HG03066 (cell line): ENCODE results near the gene HLA-B.
"Not testable (repeated sequence)": the region's sequence is repeated elsewhere in the genome, so short reads cannot be mapped to it uniquely, and the experiment has no call there.

Source experiments
- ATAC-seq: cut with Tn5 transposase; IDR thresholded peaks from one replicate; pipeline ENCODE4 v1.9.1; 2021; ENCODE audit warnings: low read depth; ENCODE audit not compliant: unreplicated experiment

The HLA-B gene

GRCh38 chr6:31356946-31357466 lies at the start of gene HLA-B:
HLA-B (minus strand) TSS chr6:31357179; CDS start chr6:31357158, 21 bp downstream.
- peak; percentile 69 for ATAC-seq

- ATAC-seq, result no peak
These were observed 49.0 kb upstream of the HLA-B start for GRCh38 chr6:31405996-31406395.

GRCh38 chr6:31404061-31404364 lies 47.0 kb upstream of the HLA-B start:
- ATAC-seq, result not testable (repeated sequence)

- ATAC-seq, result peak; percentile 59
These were observed 46.5 kb upstream of the HLA-B start, which contains the start of gene MICA for GRCh38 chr6:31403283-31404060. MICA (plus strand) TSS chr6:31403595; CDS start chr6:31403633, 38 bp downstream.

- ATAC-seq, result peak; percentile 4
These were observed 45.6 kb upstream of the HLA-B start for GRCh38 chr6:31402324-31403282.

GRCh38 chr6:31401403-31401802 lies 44.4 kb upstream of the HLA-B start:
- no peak for ATAC-seq

- no peak for ATAC-seq
These were observed 43.7 kb upstream of the HLA-B start for GRCh38 chr6:31400467-31401289.

- ATAC-seq, result no peak
These were observed 42.8 kb upstream of the HLA-B start for GRCh38 chr6:31399589-31400466.

GRCh38 chr6:31397901-31398525 lies 41.0 kb upstream of the HLA-B start:
- no peak for ATAC-seq

- ATAC-seq, result not testable (repeated sequence)
These were observed 40.1 kb upstream of the HLA-B start for GRCh38 chr6:31397153-31397499.

GRCh38 chr6:31396422-31397152 lies 39.6 kb upstream of the HLA-B start:
- ATAC-seq, result peak; percentile 53

- no peak for ATAC-seq
These were observed 38.9 kb upstream of the HLA-B start for GRCh38 chr6:31395832-31396231.

GRCh38 chr6:31394381-31394780 lies 37.4 kb upstream of the HLA-B start:
- ATAC-seq, result no peak

GRCh38 chr6:31393932-31394331 lies 37.0 kb upstream of the HLA-B start:
- no peak for ATAC-seq

GRCh38 chr6:31389802-31390132 lies 32.8 kb upstream of the HLA-B start:
- not testable (repeated sequence) for ATAC-seq

GRCh38 chr6:31388916-31389801 lies 32.2 kb upstream of the HLA-B start:
- not testable (repeated sequence) for ATAC-seq

GRCh38 chr6:31386977-31387376 lies 30.0 kb upstream of the HLA-B start:
- ATAC-seq, result no peak

GRCh38 chr6:31386099-31386498 lies 29.1 kb upstream of the HLA-B start:
- ATAC-seq, result no peak
